Endothelial cell of umbilical vein (primary cell): ENCODE measurements around the gene HOXD3. TPM values are rescaled to one million over a fixed set of nuclear protein-coding genes. Genes with fewer than 3 reads are reported as not detected.

Experiments used
- BruUV-seq: library from RNA; stranded (reverse); fragments of 400-500 nt; replicated peaks from 2 replicates; lab custom pipeline; 2021; lab: Mats Ljungman, UMichigan
- CTCF ChIA-PET: fragments of 300-600, 350-600 bp; sonication (Branson Sonifier 250); formaldehyde crosslinking; loops from one replicate; lab custom pipeline; 2021; ENCODE audit warnings: antibody characterized with exemption, inconsistent platforms; lab: Charles Lee
- POLR2A ChIA-PET: fragments of 300-600, 350-600 bp; sonication (Branson Sonifier 250); formaldehyde crosslinking; loops from one replicate; lab custom pipeline; 2021; ENCODE audit warnings: antibody characterized with exemption, inconsistent platforms; lab: Charles Lee
- DNase-seq: peaks from one replicate; pipeline ENCODE4 v3.0.0-alpha.2; 2011; ENCODE audit warnings: low read depth, low spot score
- FAIRE-seq: peaks from 2 replicates; lab custom pipeline; 2011; peaks lifted over from hg19 to GRCh38; lab: Jason Lieb, UNC
- H2AFZ ChIP-seq: 2 replicates; pipeline ENCODE4 v1.6.0; 2012; ENCODE audit warnings: low read depth, low read length, control low read depth, inconsistent platforms
- H3K27ac ChIP-seq: 2 replicates; pipeline ENCODE4 v1.5.1; 2011; ENCODE audit warnings: low read depth, mild to moderate bottlenecking, control low read depth, low read length, moderate library complexity; ENCODE audit not compliant: insufficient read depth
- H3K27me3 ChIP-seq, 2 experiments: 2 replicates each; pipeline versions ENCODE4 v1.6.0 to v1.6.1; 2011; ENCODE audit warnings: low read length in 2 of 2, mixed read lengths in 1 of 2; ENCODE audit not compliant: control insufficient read depth in 2 of 2, insufficient read depth in 2 of 2
- H3K36me3 ChIP-seq, 2 experiments: 2 replicates in 1 of 2; 3 replicates in 1 of 2; pipeline ENCODE4 v1.5.1; 2011; ENCODE audit warnings: low read length in 2 of 2, mild to moderate bottlenecking in 1 of 2, moderate library complexity in 1 of 2; ENCODE audit not compliant: control insufficient read depth in 2 of 2, insufficient read depth in 2 of 2; ENCODE audit errors: extremely low read depth in 1 of 2
- H3K4me1 ChIP-seq: 3 replicates; pipeline ENCODE4 v1.5.1; 2011; ENCODE audit warnings: mild to moderate bottlenecking, low read length; ENCODE audit not compliant: control insufficient read depth, insufficient read depth; ENCODE audit errors: extremely low read depth
- H3K4me2 ChIP-seq: 2 replicates; pipeline ENCODE4 v1.6.1; 2011; ENCODE audit warnings: low read length, control low read depth, mixed read lengths; ENCODE audit not compliant: insufficient read depth
- H3K4me3 ChIP-seq, 3 experiments: fragments of 200-600 bp in 1 of 3; sonication (generic), shearing (Covaris generic) in 1 of 3; replicated peaks in 1 of 3; 2 replicates each; pipeline ENCODE4 v1.5.1; 2011 to 2016; ENCODE audit warnings: control low read depth in 3 of 3, low read length in 3 of 3, mild to moderate bottlenecking in 2 of 3, inconsistent platforms in 1 of 3, low read depth in 1 of 3, moderate library complexity in 1 of 3; ENCODE audit not compliant: insufficient read depth in 1 of 3
- H3K79me2 ChIP-seq: 2 replicates; pipeline ENCODE4 v1.6.0; 2012; ENCODE audit warnings: low read length, inconsistent platforms; ENCODE audit not compliant: control insufficient read depth, insufficient read depth
- H3K9ac ChIP-seq: replicated peaks from 2 replicates; pipeline ENCODE3; 2011; ENCODE audit warnings: low read length, control low read depth; ENCODE audit not compliant: insufficient read depth; ENCODE audit errors: extremely low read depth
- H3K9me1 ChIP-seq: replicated peaks from 3 replicates; pipeline ENCODE4 v1.6.0; 2011; ENCODE audit warnings: mild to moderate bottlenecking, low read length; ENCODE audit not compliant: control insufficient read depth, insufficient read depth; ENCODE audit errors: extremely low read depth
- H3K9me3 ChIP-seq: replicated peaks from 2 replicates; pipeline ENCODE4 v1.5.1; 2012; ENCODE audit warnings: low read length, inconsistent platforms; ENCODE audit not compliant: control insufficient read depth, insufficient read depth
- H4K20me1 ChIP-seq: replicated peaks from 2 replicates; pipeline ENCODE3; 2011; ENCODE audit warnings: mild to moderate bottlenecking, low read length; ENCODE audit not compliant: control insufficient read depth, insufficient read depth; ENCODE audit errors: extremely low read depth
- EZH2 ChIP-seq: IDR thresholded peaks from 2 replicates; pipeline ENCODE4 v1.6.1; 2012; ENCODE audit warnings: borderline replicate concordance, low read depth, mild to moderate bottlenecking, moderate library complexity, low read length, inconsistent platforms; ENCODE audit not compliant: severe bottlenecking
- FOS ChIP-seq: IDR thresholded peaks from 2 replicates; pipeline ENCODE4 v1.6.1; 2011; ENCODE audit warnings: mild to moderate bottlenecking, low read length, moderate library complexity, borderline replicate concordance; ENCODE audit not compliant: insufficient read depth
- GATA2 ChIP-seq: IDR thresholded peaks from 2 replicates; pipeline ENCODE4 v1.7.0; 2011; ENCODE audit warnings: low read depth, mild to moderate bottlenecking, moderate library complexity, mixed read lengths, low read length; ENCODE audit not compliant: insufficient read length, insufficient read depth
- JUN ChIP-seq: IDR thresholded peaks from 2 replicates; pipeline ENCODE4 v1.6.1; 2011; ENCODE audit warnings: borderline replicate concordance, low read depth; ENCODE audit not compliant: insufficient read length, insufficient read depth
- MYC ChIP-seq: IDR thresholded peaks from one replicate; pipeline ENCODE4 v1.6.1; 2011; ENCODE audit warnings: mild to moderate bottlenecking, low read depth, low read length
- POLR2A ChIP-seq: IDR thresholded peaks from 2 replicates; pipeline ENCODE4 v1.6.1; 2012; ENCODE audit warnings: low read depth, mild to moderate bottlenecking, control low read depth, low read length
- POLR2AphosphoS5 ChIP-seq: IDR thresholded peaks from 2 replicates; pipeline ENCODE4 v1.6.1; 2012; ENCODE audit warnings: low read depth, mild to moderate bottlenecking, control low read depth, low read length, moderate library complexity; ENCODE audit not compliant: insufficient read depth
- dilution Hi-C: fragments of 300-500 bp; cut with MboI; formaldehyde crosslinking; loops from one replicate; pipeline ENCODE4 v1.15.0; 2019; ENCODE audit warnings: low sequenced_read_pairs; ENCODE audit not compliant: extremely low pct_ligation_motif_present
- intact Hi-C: fragments of 100-400 bp; cut with micrococcal nuclease; formaldehyde crosslinking; loops from one replicate; pipeline ENCODE4 v1.10.0; 2022
- polyA plus RNA-seq, 4 experiments: library from polyadenylated mRNA; depleted of rRNA in 3 of 4; stranded (reverse) in 3 of 4; unstranded in 1 of 4; fragments of >200 nt; gene quantifications; 2 replicates each; pipeline versions ENCODE4 v1.2.1 to v1.2.3, GENCODE V29; 2011 to 2012; ENCODE audit warnings: missing spikeins in 1 of 4
- total RNA-seq: library from RNA; stranded (reverse); gene quantifications from 2 replicates; pipeline ENCODE4 v1.2.3, GENCODE V29; 2021
- TF ChIP-seq, protein P1 (sequence below), 2 donors: IDR thresholded peaks; 1 replicate in 1 of 2; 2 replicates in 1 of 2; pipeline ENCODE4 v1.5.1; 2011; ENCODE audit warnings: low read length in 2 of 2, mild to moderate bottlenecking in 2 of 2, moderate library complexity in 2 of 2, control low read depth in 1 of 2, inconsistent platforms in 1 of 2, low read depth in 1 of 2; ENCODE audit not compliant: insufficient read depth in 1 of 2; ENCODE audit errors: extremely low read depth in 1 of 2
- TF ChIP-seq, protein P2 (sequence below): IDR thresholded peaks from 2 replicates; pipeline ENCODE4 v1.6.1; 2011; ENCODE audit not compliant: insufficient read depth, insufficient read length

The HOXD3 gene
- total and polyA plus RNA-seq, 2 donors (not counting 3 experiments of a cell fraction or from before 2014, with no cell fraction given): 2.9 to 20.9 TPM

DNA sequence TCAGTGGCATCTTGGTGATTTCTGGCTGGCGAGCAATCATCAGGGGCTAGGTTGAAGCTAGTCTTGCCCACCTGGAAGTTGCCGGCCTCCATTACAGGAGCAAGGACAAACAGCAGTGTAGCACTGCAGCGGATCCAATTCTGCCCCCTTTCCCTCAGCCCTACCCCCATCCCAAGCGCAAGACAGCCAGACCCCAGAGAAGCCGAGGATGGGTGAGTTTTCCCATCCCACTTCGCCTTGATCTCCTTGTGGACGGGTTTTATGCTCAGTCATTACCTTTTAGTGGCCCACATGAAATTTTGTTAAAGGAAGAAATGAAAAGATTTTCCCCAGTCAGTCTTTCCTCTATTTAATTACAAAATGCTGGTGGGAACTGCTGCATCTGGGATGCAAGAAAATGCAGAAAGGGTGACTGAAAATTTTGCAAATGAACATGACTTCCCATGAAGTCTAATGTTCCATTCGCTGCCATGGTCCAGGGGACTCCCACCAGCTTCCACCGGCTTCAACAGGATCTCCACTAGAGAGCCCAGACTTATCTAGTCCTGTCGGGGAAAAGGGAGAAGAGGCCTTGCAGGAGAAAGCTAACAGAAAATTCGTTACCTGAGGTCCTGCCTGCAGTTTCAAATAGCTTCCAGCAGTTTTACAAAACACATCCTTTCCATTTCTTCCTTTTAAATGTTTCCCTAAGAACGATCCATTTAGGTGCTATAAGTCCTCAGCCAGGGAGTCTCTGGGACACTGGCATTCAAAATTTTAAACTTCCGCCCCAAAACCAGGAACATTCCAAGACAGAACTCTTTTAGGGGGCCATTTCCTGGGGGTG, 36.5 kb upstream of the HOXD3 start:
- dilution Hi-C loops: no loop called here
- no peak overlapping the region for H2AFZ ChIP-seq
- peaks cover 55 to 70% of the 10 kb centered on the region in 2 experiments for H3K27me3 ChIP-seq
- no peak overlapping the region for H3K4me2 ChIP-seq
- no peak overlapping the region for H3K27ac ChIP-seq
- TF ChIP-seq JUN: no peak
- no peak for TF ChIP-seq GATA2
- no peak for TF ChIP-seq FOS
- TF ChIP-seq POLR2A: no peak
- TF ChIP-seq, protein P1, sequence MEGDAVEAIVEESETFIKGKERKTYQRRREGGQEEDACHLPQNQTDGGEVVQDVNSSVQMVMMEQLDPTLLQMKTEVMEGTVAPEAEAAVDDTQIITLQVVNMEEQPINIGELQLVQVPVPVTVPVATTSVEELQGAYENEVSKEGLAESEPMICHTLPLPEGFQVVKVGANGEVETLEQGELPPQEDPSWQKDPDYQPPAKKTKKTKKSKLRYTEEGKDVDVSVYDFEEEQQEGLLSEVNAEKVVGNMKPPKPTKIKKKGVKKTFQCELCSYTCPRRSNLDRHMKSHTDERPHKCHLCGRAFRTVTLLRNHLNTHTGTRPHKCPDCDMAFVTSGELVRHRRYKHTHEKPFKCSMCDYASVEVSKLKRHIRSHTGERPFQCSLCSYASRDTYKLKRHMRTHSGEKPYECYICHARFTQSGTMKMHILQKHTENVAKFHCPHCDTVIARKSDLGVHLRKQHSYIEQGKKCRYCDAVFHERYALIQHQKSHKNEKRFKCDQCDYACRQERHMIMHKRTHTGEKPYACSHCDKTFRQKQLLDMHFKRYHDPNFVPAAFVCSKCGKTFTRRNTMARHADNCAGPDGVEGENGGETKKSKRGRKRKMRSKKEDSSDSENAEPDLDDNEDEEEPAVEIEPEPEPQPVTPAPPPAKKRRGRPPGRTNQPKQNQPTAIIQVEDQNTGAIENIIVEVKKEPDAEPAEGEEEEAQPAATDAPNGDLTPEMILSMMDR (IDR thresholded peaks at IDR 0.05; ENCODE audit: extremely low read depth in 1 of 2, insufficient read depth in 1 of 2, low read depth in 1 of 2, low read length in 2 of 2): no peak
- TF ChIP-seq, protein P2, sequence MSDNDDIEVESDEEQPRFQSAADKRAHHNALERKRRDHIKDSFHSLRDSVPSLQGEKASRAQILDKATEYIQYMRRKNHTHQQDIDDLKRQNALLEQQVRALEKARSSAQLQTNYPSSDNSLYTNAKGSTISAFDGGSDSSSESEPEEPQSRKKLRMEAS: no peak
- TF ChIP-seq EZH2: no peak
- TF ChIP-seq MYC: no peak
- no peak for TF ChIP-seq POLR2AphosphoS5
- no peaks in the 10 kb centered on the region for H3K9me3 ChIP-seq
- ChIA-PET CTCF (interaction anchor here (1.4 to 4.7 kb wide), 6 partner anchors 9 to 1044 kb away, joined by 3 to 28 read pairs (median 8); no protein-coding TSS in a partner anchor), POLR2A (interaction anchor here (0.7 kb wide), 2 partner anchors 516 to 952 kb away, joined by 3 read pairs; partner anchors contain the start of gene ATF2)
- FAIRE-seq (no peak), DNase-seq (no peak)
- H3K4me3 ChIP-seq: no peak overlapping the region
- no peaks in the 10 kb centered on the region for H4K20me1 ChIP-seq
- no peaks in the 10 kb centered on the region for H3K36me3 ChIP-seq
- intact Hi-C loops: no loop called here
- H3K9ac ChIP-seq: no peak overlapping the region
- H3K4me1 ChIP-seq: peaks cover 15% of the 10 kb centered on the region
- no peaks in the 10 kb centered on the region for H3K9me1 ChIP-seq
- H3K79me2 ChIP-seq: no peaks in the 10 kb centered on the region
- no TSS peak for BruUV-seq
